WERI-Rb-1 (cell line): ENCODE data around the gene FHOD1.

Experiments
- DNase-seq: peaks from one replicate; pipeline ENCODE4 v3.0.0-alpha.2; 2020
- H3K27ac ChIP-seq: fragments of 250-450 bp; sonication (Bioruptor Pico); 2 replicates; pipeline ENCODE4 v1.5.1; 2020; ENCODE audit warnings: mild to moderate bottlenecking, moderate library complexity
- H3K27me3 ChIP-seq: fragments of 250-450 bp; sonication (Bioruptor Pico); 2 replicates; pipeline ENCODE4 v1.5.1; 2021; ENCODE audit warnings: mild to moderate bottlenecking, low read depth, moderate library complexity; ENCODE audit not compliant: insufficient read depth, severe bottlenecking
- H3K36me3 ChIP-seq: fragments of 250-450 bp; sonication (Bioruptor Pico); 2 replicates; pipeline ENCODE4 v1.5.1; 2020; ENCODE audit warnings: mild to moderate bottlenecking, moderate library complexity
- H3K4me3 ChIP-seq: 2 replicates; pipeline ENCODE4 v1.5.1; 2011; ENCODE audit warnings: low read depth, mild to moderate bottlenecking, control low read depth, low read length
- H3K9me3 ChIP-seq: fragments of 250-450 bp; sonication (Bioruptor Pico); 2 replicates; pipeline ENCODE4 v1.5.1; 2021; ENCODE audit warnings: mild to moderate bottlenecking, moderate library complexity; ENCODE audit not compliant: severe bottlenecking
- TF ChIP-seq, protein P1 (sequence below): IDR thresholded peaks from 2 replicates; pipeline ENCODE4 v1.5.1; 2011; ENCODE audit warnings: low read depth, mild to moderate bottlenecking, control low read depth, inconsistent platforms, low read length

FHOD1 gene

DNA sequence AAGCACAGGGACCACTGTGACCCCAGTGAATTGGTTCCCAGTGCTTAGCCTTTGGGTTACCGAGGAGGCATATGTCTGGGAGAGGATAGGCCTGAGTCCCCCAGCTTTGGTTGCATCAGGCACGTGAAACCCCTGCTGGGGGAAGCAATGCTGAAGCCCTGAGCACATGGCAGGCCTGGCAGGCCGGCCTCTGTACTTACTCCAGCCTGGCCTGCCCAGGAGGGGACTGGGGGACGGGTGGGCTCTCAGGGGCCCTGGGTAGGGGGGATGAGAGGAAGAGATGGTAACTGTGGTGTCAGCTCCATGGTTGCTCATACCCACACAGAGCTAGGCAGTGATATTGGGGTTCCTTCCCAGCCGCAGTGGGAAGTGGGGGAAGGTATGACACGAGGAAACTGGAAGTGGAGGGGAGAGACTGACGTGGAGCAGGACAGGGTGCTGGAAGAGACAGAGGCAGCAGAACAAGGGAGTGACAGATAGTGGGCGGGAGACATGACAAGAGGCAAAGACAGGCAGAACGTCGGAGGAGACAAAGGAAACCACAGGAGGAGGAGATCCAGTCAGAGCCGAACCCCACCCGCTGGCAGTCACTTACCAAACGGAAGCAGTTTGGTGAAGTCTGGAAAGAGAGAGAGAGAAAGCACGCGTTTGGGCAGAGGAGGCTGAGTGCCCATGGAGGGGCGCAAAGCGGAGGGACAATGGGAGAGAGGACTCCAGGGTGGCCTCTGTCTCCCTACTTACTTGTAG, 11.3 kb downstream of the FHOD1 start:
- no peaks in the 10 kb centered on the region for H3K27me3 ChIP-seq
- peaks cover 33% of the 10 kb centered on the region for H3K36me3 ChIP-seq
- no peak overlapping the region for H3K27ac ChIP-seq
- no peaks in the 10 kb centered on the region for H3K9me3 ChIP-seq
- no peak for DNase-seq
- TF ChIP-seq, protein P1, sequence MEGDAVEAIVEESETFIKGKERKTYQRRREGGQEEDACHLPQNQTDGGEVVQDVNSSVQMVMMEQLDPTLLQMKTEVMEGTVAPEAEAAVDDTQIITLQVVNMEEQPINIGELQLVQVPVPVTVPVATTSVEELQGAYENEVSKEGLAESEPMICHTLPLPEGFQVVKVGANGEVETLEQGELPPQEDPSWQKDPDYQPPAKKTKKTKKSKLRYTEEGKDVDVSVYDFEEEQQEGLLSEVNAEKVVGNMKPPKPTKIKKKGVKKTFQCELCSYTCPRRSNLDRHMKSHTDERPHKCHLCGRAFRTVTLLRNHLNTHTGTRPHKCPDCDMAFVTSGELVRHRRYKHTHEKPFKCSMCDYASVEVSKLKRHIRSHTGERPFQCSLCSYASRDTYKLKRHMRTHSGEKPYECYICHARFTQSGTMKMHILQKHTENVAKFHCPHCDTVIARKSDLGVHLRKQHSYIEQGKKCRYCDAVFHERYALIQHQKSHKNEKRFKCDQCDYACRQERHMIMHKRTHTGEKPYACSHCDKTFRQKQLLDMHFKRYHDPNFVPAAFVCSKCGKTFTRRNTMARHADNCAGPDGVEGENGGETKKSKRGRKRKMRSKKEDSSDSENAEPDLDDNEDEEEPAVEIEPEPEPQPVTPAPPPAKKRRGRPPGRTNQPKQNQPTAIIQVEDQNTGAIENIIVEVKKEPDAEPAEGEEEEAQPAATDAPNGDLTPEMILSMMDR, result no peak
- no peak overlapping the region for H3K4me3 ChIP-seq

GRCh38 chr16:67234180-67234597, 13.1 kb downstream of the FHOD1 start:
- Histone ChIP-seq H3K9me3 (no peaks in the 10 kb centered on the region), H3K27ac (no peak overlapping the region), H3K4me3 (no peak overlapping the region), H3K27me3 (no peaks in the 10 kb centered on the region), H3K36me3 (peaks cover 51% of the 10 kb centered on the region)
- TF ChIP-seq, protein P1, result no peak
- no peak for DNase-seq

GRCh38 chr16:67233596-67233995, 13.7 kb downstream of the FHOD1 start:
- H3K9me3 ChIP-seq, result no peaks in the 10 kb centered on the region
- DNase-seq, result no peak
- TF ChIP-seq, protein P1, result no peak
- H3K36me3 ChIP-seq, result peaks cover 57% of the 10 kb centered on the region
- no peaks in the 10 kb centered on the region for H3K27me3 ChIP-seq
- no peak overlapping the region for H3K27ac ChIP-seq
- H3K4me3 ChIP-seq, result no peak overlapping the region

DNA sequence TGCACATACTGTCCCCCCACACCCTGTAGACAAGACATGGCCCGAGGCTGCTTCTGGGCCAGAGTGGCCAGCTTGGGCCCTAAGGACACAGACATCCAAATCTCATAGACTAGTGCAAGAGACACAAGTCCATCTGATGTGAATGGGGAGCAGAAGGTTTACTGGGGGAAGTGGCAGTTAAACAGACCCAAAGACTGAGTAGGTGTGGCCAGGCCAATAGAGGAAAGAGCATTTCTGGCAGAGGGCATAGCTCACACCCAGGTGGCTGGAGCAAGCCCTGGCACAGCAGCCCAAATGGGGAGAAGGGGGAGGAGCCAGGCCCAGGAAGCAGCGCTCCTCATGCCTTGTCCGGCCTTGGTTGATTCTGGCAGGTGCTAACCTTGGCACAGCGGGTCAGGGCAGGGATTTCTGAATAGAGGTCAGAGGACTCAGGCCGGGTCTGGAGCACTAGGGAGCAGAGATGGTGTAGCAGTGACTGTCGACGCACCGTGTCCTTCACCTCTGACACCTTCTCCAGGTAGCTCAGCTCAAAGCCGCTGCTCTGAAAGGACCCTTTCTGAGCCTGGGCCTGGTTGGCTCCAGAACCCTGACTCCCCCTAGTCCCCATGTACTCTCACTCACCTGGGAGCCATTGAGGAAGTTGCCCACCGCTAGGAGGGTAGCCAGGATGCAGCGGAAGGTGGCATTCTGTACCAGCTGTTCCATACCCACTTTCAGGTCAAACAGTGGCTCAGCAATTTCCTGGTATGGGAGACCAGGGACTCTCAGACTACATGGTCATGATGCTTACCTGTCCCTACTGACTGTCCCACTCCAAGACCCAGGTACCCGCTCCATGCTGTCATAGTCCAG, 16.2 kb downstream of the FHOD1 start:
- TF ChIP-seq, protein P1, result no peak
- Histone ChIP-seq H3K4me3 (no peak overlapping the region), H3K27me3 (no peaks in the 10 kb centered on the region), H3K9me3 (no peaks in the 10 kb centered on the region), H3K27ac (no peak overlapping the region), H3K36me3 (peaks cover 45% of the 10 kb centered on the region)
- no peak for DNase-seq

GRCh38 chr16:67229906-67230808, 17.1 kb downstream of the FHOD1 start:
- TF ChIP-seq, protein P1, result no peak
- Histone ChIP-seq H3K36me3 (peaks cover 43% of the 10 kb centered on the region), H3K9me3 (no peaks in the 10 kb centered on the region), H3K27ac (no peak overlapping the region), H3K27me3 (no peaks in the 10 kb centered on the region), H3K4me3 (no peak overlapping the region)
- DNase-seq, result no peak
